HPDE6-E6E7 (cell line): ENCODE data around the gene NRXN3.
"Not testable (repeated sequence)": the region's sequence is repeated elsewhere in the genome, so short reads cannot be mapped to it uniquely, and the experiment has no call there.

Experiments
- DNase-seq: peaks from one replicate; pipeline ENCODE4 v3.0.0; 2011; ENCODE audit warnings: missing footprints; ENCODE audit errors: extremely low spot score

NRXN3 gene

DNA sequence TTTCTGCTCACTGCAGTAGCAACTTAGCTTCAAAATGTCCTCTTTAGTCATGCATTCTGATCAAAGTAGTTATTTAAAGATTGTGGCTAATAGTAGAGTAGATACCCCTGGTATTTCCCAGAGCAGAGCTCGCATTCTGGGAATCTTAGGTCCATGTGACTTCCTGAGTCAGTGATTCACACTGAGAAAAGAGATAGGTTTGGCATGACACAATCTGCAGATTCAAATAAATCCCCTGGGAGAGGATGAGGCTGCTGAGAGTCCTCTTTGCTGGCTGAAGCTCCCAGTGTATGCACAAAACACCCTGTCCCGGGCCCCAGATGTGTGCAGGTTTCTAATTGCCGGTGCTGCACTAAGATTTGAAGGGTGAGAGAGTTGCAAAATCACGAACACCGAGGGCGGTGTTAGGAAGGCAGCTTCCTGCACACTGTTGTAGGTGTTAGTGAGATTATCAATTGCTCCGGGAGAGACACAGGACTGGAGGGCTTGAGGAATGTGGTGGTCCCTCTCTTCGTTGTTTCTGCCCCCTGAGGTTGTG, 233.2 kb downstream of the NRXN3 start:
- DNase-seq: no peak

DNA sequence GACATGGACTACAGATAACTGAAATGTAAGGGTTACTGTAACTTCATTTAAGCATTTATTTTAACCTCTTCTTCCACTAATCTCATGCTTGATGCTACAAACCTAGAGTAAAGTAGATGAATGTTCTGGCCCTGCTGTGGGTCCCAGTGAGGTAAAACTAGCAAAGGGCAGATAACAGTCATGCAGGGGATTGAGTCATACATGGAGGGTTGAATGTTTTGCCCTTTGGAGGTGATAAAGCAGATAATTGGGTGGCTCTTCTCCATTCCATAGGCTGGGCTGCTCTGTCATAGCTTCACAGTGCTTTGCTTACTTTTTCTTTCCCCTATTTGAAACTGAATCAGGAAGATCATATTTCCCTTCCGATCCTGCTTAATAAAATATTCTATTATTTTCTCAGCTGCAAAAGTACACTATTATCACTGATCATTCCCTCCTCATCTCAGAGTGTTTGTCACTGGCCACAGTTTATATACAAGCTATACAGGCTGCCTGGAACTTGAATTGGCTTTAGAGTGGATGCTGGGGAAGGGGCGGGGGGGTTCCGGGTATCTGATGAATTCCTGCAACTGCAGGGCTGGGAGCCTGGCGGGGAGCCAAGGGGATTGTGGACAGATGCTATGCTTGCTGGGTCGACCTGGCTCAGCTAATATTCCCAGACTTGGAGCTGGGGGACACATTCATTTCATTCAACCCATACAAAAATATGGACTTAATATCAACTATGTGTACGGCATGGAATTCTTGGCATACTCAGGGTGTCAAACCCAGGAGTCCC, 235.1 kb downstream of the NRXN3 start:
- DNase-seq: no peak

DNA sequence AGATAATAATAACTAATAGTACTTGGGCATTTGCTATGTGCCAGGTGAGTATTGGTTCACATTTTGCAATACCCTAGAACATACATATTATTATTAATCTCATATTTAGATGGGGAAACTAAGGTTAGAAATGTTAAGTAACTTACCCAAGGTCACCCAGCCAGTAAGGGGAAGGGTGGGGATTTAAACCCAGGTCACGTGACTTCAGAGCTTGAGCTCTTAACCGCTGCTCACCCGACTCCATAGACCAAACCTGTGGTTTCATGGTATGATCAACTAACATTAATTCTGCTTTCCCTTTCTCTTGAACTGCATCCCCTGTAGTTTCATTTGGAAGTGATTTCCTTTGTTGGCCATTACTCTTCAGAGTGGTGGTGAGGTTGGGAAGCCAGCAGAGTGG, 242.3 kb downstream of the NRXN3 start:
- no peak for DNase-seq

DNA sequence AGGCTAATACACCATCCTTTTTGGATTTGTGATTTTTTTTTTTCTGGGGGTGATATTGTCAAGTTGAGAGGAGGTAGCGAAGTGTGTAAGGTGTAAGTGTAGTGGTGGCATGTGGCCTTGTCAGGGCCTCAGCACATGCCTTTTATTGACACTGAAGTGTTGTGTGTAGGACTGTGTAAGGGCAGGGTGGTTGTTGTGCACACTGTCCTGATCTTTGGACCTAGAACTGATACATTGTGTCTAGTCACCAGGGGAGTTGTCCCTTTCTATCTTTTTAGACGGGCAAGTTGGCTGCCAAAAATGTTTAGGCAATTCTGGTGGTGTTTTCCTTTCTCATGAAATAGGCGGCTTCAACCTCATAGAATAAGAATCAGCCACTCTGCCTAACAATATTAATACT, 244.0 kb downstream of the NRXN3 start:
- no peak for DNase-seq

DNA sequence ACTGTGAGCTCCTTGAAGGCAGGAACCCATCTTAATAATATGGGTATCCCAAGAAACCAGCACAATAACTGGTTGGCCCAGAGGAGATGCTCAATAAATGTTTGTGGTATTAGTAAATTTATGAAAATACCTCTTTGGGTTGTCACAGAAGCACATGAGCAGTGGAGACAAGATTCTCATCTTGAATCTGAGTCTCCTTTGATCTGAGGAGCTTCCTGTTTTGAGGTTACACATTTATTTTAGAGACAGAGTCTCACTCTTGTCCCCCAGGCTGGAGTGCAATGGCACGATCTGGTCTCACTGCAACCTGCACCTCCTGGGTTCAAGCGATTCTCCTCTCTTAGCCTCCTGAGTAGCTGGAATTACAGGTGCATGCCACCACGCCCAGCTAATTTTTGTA, 247.4 kb downstream of the NRXN3 start:
- DNase-seq: no peak

DNA sequence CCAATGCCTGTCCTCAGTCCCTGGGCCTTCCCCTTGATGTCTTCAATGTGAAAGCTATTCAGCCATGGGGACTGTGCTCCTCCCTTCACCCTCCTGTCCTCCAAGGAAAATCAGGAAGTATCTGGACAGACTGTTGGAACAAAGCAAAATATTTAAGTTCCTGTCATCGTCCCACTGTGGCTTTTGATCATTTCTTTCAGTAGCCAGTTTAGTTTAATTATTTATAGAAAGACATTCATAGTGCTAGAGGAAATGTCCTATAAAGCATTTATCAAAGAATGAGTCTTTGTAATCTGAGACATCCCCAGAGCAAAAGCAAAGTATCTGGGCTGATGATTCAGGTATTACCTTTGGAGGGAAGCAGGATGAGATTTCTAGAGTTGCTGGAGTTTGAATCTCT, 254.1 kb downstream of the NRXN3 start:
- no peak for DNase-seq

DNA sequence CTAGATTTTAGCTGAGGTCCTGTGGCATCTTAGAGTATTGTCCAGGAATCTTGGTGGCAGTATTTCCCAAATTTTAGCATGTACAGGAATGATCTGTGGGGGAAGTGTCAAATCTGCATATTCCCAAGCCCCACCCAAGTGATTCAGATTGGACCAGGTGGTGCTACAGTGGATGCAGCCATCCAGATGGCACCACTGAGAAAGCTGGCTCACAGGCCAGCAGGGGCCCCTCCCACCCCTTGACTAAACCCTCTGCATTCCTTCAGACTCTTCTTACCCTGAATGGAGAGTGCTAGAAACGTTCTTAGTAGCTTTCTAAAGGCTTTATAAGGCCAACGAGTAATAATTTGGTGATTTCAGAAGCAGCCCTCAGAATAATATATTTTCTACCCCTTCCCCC, 255.2 kb downstream of the NRXN3 start:
- no peak for DNase-seq

DNA sequence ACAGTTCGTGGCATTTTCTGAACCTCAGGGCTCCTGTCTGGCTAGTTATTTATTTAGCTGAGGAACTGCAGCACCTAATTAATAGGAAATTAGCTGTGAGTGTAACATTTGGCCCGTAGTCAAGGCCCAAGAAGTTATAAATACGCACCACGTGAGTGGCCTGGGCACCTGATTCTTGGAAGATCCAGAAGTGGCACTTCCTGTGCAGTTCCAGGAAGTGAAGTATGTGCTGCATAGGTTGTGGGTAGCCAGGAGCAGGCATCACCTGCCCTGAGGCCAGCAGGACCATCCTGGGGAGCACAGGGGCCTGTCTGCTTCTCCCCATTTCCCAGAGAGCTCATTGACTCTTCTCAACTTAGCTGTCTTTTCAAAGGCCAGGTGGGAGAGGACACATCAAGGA, 255.6 kb downstream of the NRXN3 start:
- no peak for DNase-seq

DNA sequence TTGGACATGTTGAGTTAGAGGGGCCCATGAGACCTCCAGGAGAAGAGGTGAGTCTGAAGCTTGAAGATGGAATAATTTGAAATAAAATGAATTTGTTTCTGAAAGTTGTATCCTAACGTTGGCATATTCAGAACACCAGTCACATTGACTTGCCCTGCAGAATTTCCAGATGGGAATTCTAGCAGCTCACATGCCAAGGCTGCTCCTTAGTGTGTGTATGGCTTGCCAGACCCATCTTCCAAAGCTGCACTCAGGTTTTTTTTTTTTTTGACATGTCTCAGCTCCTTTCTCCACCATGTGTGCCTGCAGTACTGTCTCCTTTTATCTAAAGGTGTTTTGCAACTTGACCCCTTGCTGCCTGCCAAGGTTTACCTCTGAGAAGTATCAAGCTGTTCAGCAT, 261.9 kb downstream of the NRXN3 start:
- DNase-seq: no peak

DNA sequence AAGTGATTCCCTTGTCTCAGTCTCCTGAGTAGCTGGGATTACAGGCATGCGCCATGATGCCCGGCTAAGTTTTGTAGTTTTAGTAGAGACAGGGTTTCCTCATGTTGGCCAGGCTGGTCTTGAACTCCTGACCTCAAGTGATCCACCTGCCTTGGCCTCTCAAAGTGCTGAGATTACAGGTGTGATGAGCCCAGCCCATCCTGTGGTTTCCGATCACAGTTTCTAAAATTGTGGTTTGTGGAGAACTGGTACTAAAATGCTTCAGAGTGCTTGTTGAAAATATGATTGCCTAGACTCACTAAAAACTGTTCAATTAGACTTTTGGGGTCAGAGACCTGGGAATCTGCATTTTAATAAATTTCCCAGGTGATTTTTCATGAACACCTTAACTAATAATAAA, 267.3 kb downstream of the NRXN3 start:
- DNase-seq: not testable (repeated sequence)

DNA sequence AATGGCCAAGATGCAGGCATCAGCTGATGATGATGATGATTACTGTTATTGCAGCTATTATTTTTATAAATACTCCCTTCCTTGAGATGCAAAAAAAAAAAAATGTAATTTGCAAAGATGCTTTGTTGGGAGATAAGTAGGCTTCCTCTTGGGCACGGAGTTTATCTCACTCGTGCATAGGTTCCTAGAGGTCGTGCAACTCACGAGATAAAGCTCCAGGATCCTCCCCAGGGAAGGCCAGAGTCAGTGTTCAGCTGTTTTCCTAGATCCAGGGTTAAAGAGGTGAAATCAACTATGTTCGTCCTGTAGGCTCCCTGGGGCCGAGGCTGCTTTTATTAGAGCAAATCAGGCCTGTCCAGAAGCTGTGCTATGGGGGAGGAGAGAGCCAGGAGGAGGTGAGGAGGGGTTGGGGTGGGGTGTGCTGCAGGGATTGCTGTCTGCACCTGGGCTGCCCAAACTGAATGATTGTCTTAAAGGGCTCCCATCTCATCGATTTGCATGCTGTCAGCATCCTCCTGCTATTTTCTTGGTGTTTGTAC, 270.3 kb downstream of the NRXN3 start:
- no peak for DNase-seq

DNA sequence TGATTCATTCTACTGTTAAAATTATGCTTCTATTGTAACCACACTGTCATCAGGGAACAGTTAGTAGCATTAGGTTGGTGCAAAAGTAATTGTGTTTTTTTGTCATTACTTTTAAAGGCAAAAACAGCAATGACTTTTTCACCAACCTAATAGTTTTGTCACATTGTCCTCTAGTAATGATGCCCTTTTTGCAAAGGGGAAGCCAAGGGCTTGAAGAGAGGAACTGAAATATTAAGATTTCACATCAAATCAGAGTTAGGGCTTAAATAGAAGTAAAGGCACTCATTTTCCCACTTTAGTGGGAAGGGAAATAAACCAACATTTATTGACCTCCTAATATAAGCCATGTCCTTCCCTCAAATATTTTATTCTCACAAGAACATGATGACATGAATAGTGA, 273.7 kb downstream of the NRXN3 start:
- no peak for DNase-seq

DNA sequence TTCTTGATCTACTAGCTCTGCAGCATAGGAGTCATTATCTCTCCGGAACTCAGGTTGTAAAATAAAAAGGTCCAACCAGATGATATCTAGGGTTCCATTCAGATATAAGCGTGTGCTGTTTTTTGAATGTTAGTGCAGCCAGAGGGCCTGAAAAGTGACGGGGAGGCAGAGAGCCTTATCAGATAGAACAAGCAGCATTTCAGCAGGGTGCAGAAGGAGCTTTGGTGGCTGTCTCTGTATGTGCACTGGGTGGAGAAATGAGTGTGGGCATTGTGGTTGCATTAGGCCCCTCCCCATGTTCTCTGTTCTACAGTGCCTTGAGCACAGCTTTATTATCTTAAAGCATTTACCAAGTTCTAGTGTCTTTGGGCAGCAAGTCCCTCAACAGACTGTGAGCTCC, 275.1 kb downstream of the NRXN3 start:
- no peak for DNase-seq

DNA sequence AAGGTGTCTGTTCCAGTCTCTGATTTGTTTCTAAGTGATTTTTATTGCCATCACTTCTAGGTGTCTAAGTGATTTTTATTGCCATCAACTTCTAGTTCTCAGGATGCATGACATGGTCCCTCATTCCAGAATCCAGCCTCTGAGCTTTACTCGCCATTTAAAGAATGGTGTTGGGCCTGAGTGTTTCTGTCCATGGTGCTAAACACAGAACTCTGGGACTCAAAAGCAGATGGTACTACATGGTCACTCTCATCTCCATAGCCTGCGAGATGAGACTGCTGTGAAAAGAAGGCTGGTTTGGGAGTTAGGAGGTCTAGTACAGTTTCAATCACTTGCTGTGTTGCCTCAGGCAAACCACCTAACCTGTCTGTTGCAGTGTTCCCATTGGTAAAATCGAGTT, 276.6 kb downstream of the NRXN3 start:
- no peak for DNase-seq

DNA sequence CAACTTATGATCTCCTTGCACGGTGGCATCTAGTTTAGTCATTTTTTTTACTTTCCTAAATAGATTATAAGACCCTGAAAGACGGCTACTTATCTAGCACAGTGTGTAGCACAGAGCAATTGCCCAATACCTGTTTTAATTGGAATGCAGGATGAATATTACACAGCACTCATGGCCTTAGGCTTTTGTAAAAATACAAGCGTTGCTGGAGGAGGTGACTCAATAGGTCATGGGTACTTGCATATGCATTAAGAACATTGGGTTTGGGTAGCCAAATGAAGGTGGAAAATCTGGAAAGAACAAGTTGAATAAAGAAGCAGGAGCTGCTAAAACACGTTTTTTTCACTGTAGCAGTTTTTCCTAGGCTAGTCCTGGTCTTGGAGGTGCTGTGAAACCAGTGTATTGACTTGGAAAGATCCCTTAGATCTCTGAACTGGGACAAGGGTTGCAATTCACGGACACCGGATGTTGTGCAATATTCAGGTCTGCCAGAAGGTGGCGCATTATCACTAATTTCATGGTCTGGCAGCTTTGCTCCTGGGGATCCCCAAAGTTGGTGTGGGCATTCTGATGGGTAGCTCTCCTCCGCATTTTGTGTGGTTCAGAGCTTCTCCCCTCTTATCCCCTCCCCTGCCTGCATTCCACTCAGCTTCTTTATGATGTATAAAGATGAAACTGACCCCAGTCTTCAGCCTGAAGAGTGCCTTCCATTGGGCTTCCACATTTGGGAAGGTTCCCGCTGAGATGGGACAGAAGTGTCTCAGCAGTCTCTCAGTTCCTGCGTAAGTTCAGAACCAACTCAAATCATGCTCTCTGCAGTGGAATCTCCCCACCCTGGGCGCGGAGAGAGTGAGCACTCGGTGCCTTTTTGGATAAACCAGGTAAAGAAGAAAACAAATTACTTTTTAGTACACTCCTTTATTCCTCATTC, 278.3 kb downstream of the NRXN3 start:
- peak; percentile 31 for DNase-seq

DNA sequence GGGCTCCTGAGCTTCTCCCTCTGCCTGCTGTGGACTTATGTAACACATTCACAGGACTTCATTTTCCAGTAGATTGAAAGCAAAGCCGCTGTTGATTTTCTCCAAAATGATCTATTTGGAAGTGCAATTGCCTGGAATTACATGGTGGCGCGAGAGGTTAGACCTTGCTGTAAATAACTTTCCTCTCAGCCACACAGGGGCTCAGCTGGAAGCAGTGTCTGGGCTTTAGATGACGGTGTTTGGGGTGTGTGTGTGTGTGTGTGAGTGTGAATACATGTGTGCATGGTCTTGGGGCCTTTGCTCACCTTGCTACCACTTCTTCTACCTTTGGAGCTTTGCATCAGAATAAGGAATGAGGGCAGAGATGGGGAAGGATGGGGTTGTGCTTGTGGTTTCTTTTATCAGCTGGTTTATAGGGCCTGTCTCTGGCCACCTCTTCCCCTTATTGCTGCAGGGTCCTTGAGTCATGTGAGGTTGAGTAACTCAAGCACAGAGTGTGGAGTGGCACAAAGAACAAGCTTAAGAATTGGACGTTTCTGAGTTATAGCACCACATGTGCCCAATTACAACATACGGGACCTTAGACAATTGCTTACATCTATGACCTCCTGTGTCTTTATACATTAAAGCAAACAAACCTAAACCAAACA, 280.6 kb downstream of the NRXN3 start:
- DNase-seq: no peak

DNA sequence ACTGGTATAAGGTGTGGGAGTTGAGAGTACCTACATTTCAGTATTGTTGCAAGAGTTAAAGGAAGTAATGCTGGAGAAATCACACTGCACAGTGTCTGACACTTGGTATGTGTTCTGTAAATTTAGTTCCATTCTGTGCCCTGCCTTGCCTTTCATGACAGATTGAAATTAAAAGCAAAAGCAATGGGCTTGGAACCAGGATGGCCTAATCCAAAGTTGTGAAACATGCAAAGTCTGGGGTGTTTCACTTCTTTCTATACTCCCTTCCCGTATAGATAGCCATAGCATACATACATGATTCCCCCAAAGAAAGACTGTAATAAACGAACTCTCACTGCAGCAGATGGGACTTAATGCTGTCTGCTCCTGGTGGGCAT, 281.1 kb downstream of the NRXN3 start:
- DNase-seq: no peak

DNA sequence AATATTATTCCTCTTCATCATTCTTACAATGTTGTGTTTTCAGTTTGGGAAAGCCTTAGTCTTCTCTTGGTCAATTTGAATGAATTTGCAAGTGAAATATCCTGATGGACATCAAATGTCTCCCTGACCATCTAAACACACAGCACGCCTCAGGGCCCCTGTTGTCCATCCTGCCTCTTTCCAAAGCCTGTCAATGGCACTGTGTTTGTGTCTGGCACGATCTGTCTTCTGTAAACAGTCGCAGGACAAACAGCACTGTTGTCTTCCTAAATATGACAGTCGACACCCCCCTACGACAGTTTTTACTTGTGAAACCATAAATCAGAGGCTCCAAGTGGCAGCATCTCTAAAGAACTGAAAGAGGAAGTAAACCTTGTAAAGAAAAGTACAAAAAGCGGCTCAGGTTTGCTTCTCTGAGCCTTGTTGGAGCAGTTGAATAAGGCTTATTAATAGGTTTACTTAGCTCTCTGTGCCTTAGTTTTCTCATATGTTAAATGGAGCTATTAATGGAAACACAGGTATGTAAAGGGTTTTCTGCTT, 285.8 kb downstream of the NRXN3 start:
- DNase-seq: no peak

DNA sequence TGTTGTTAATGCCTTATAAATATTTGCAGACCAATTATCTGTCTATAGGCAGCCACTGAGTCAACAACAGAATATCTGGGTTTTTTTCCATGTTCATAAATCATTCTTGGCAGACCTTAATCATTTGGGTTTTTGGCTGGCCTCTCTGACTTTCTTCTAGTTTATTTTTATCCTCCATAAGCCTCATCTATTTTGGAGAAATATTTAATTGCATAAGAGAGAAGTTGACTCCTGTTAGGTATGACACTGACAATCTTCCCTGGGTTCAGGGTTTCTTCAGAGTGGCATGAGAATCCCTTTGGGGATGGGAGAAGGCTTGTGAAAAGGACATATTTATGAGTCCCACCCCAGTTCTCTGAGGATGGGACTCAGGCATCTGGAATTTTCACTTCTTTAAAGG, 299.8 kb downstream of the NRXN3 start:
- no peak for DNase-seq

DNA sequence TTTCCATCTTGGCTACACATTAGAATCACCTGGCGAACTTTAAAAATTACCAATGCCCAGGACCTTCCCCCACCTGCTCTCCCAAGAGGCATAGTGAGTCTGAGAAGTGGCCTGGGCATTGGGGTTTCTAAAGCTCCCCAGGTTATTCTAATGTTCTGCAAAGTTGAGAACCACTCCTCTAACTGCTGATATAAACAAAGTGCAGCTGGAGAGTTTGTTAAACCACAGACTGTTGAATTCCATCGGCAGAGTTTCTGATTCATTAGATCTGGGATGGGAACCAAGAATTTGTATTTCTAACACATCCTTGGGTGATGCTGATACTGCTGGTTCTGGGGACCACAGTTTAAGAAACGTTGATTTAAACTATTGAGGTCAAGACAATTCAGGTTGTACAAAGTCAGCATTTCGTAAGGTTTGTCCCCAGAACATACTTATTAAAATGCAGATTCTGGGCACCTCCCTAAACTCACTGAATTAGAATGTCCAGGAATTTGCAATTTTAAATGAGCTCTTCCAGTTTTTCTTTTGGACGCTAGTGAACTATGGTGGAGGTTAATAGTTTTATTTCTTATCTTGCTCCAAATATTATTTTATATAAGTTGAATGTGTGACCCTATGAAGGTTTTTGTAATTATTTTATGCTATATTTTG, 309.1 kb downstream of the NRXN3 start:
- DNase-seq: no peak

DNA sequence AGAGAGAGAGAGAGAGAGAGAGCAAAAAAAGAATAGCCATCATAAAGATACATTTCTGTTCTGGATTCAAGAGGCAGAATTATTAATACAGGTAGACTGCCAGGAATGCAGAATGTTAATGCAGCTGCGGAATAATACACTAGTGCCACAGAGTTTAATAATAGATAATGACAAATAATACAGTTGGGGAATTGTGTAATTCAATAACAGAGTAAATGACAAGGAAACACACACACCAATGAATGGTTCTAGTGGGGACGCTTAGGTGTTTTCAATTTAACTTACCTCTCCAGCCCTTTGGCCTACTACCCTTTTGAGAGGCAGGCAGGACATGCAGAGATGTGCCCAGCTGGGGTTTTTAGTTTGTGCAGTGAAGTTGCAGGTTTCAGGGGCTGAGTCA, 313.9 kb downstream of the NRXN3 start:
- no peak for DNase-seq
